Activated T-cell treated with anti-CD3 and anti-CD28 coated beads, Interleukin-2, amount 50 U/mL, for 1 hour (primary cell): ENCODE data around the gene HBD.
"Not testable (repeated sequence)": the region's sequence is repeated elsewhere in the genome, so short reads cannot be mapped to it uniquely, and the experiment has no call there.

Source experiments
- DNase-seq: peaks from one replicate; pipeline ENCODE4 v3.0.0-alpha.2; 2020

The HBD gene

GRCh38 chr11:5252919-5253265 lies 18.6 kb upstream of the HBD start:
- DNase-seq = no peak

GRCh38 chr11:5252192-5252918 lies 18.1 kb upstream of the HBD start:
- DNase-seq = no peak

- DNase-seq = no peak
These were observed 17.5 kb upstream of the HBD start for GRCh38 chr11:5251746-5252145.

- no peak for DNase-seq
These were observed 16.4 kb upstream of the HBD start for GRCh38 chr11:5250543-5251204.

GRCh38 chr11:5249807-5250396 lies 15.6 kb upstream of the HBD start, which contains the start of gene HBG1:
Gene HBG1 (minus strand): TSS chr11:5249857. CDS start chr11:5249804, 53 bp downstream.
- DNase-seq = not testable (repeated sequence)

- DNase-seq = not testable (repeated sequence)
These were observed 14.2 kb upstream of the HBD start for GRCh38 chr11:5248498-5248897.

GRCh38 chr11:5247472-5248192 lies 13.3 kb upstream of the HBD start:
- DNase-seq = no peak

- DNase-seq = no peak
These were observed 12.6 kb upstream of the HBD start for GRCh38 chr11:5246772-5247471.

GRCh38 chr11:5245155-5245554 lies 10.9 kb upstream of the HBD start:
- DNase-seq = no peak

- DNase-seq = no peak
These were observed 9.5 kb upstream of the HBD start for GRCh38 chr11:5243816-5244180.

GRCh38 chr11:5242933-5243815 lies 8.9 kb upstream of the HBD start:
- no peak for DNase-seq

- no peak for DNase-seq
These were observed 7.9 kb upstream of the HBD start for GRCh38 chr11:5242208-5242607.

- DNase-seq = no peak
These were observed 7.2 kb upstream of the HBD start for GRCh38 chr11:5241458-5241857.

GRCh38 chr11:5240458-5240857 lies 6.2 kb upstream of the HBD start:
- DNase-seq = no peak

GRCh38 chr11:5240056-5240455 lies 5.8 kb upstream of the HBD start:
- no peak for DNase-seq

GRCh38 chr11:5239046-5239445 lies 4.8 kb upstream of the HBD start:
- no peak for DNase-seq

GRCh38 chr11:5238486-5238885 lies 4.2 kb upstream of the HBD start:
- no peak for DNase-seq

GRCh38 chr11:5237420-5237819 lies 3.1 kb upstream of the HBD start:
- no peak for DNase-seq

GRCh38 chr11:5235364-5236095 lies 1.2 kb upstream of the HBD start:
- DNase-seq = no peak

GRCh38 chr11:5233307-5233706 lies 976 bp downstream of the HBD start:
- no peak for DNase-seq

GRCh38 chr11:5232821-5233220 lies 1.5 kb downstream of the HBD start:
- no peak for DNase-seq
